B cell (primary cell): Measurements from ENCODE around the gene FAM222A. TPM values are rescaled to one million over a fixed set of nuclear protein-coding genes. Genes with fewer than 3 reads are reported as not detected.

Experiments
- ATAC-seq: fragments of 200-7000 bp; cut with Tn5 transposase; one replicate; pipeline ENCODE4 v1.10.0; 2021; ENCODE audit warnings: low read depth, mild to moderate bottlenecking, moderate number of reproducible peaks, moderate library complexity
- CTCF ChIA-PET: fragments of 350-600 bp; sonication (Branson Sonifier 250); formaldehyde crosslinking; loops from one replicate; lab custom pipeline; 2021; ENCODE audit warnings: antibody characterized with exemption, inconsistent platforms; lab: Charles Lee
- POLR2A ChIA-PET: fragments of 350-600 bp; sonication (Branson Sonifier 250); formaldehyde crosslinking; loops from one replicate; lab custom pipeline; 2021; ENCODE audit warnings: antibody characterized with exemption; lab: Charles Lee
- DNase-seq: peaks from one replicate; pipeline ENCODE4 v3.0.0; 2013
- H2AFZ ChIP-seq: 2 replicates; pipeline ENCODE4 v1.6.1; 2012; ENCODE audit warnings: mild to moderate bottlenecking, low read depth, low read length; ENCODE audit not compliant: insufficient read depth, poor library complexity, severe bottlenecking
- H3K27ac ChIP-seq, 2 donors: 1 replicate in 1 of 2; 2 replicates in 1 of 2; pipeline ENCODE4 v1.5.1; 2012 to 2013; ENCODE audit warnings: low read length in 2 of 2, mild to moderate bottlenecking in 2 of 2, moderate library complexity in 1 of 2
- H3K27me3 ChIP-seq, 4 experiments: fragments of 200-600 bp in 1 of 4; sonication (generic) in 1 of 4; replicated peaks in 1 of 4; 1 replicate in 2 of 4; 2 replicates in 2 of 4; pipeline versions ENCODE4 v1.6.1 to v1.7.0; 2013 to 2016; ENCODE audit warnings: low read length in 3 of 4, mild to moderate bottlenecking in 2 of 4, mixed read lengths in 1 of 4, moderate library complexity in 1 of 4; ENCODE audit not compliant: insufficient read depth in 4 of 4, control insufficient read depth in 3 of 4; ENCODE audit errors: control extremely low read depth in 1 of 4
- H3K36me3 ChIP-seq, 2 experiments: replicated peaks in 1 of 2; 1 replicate in 1 of 2; 2 replicates in 1 of 2; pipeline versions ENCODE4 v1.6.1 to v1.7.1; 2013; ENCODE audit warnings: low read length in 1 of 2; ENCODE audit not compliant: insufficient read depth in 2 of 2, control insufficient read depth in 1 of 2; ENCODE audit errors: control extremely low read depth in 1 of 2, extremely low read depth in 1 of 2
- H3K4me1 ChIP-seq, 2 donors: fragments of 200-600 bp in 1 of 2; sonication (generic) in 1 of 2; 1 replicate in 1 of 2; 2 replicates in 1 of 2; pipeline versions ENCODE4 v1.5.1 to v1.6.1; 2013 to 2017; ENCODE audit warnings: low read length in 2 of 2; ENCODE audit not compliant: control insufficient read depth in 2 of 2, insufficient read depth in 2 of 2
- H3K4me2 ChIP-seq: replicated peaks from 2 replicates; pipeline ENCODE3; 2012; ENCODE audit warnings: mild to moderate bottlenecking, low read depth, low read length; ENCODE audit not compliant: poor library complexity, severe bottlenecking
- H3K4me3 ChIP-seq, 5 experiments: fragments of 200-600 bp in 1 of 5; sonication (generic) in 1 of 5; 1 replicate in 3 of 5; 2 replicates in 2 of 5; pipeline versions ENCODE4 v1.5.1 to v1.7.0; 2011 to 2016; ENCODE audit warnings: low read length in 4 of 5, mild to moderate bottlenecking in 4 of 5, low read depth in 2 of 5, control low read depth in 1 of 5, moderate library complexity in 1 of 5; ENCODE audit not compliant: insufficient read depth in 1 of 5; ENCODE audit errors: control extremely low read depth in 1 of 5, extremely low read depth in 1 of 5
- H3K79me2 ChIP-seq: fragments of 200-600 bp; sonication (generic); one replicate; pipeline ENCODE4 v1.6.0; 2016; ENCODE audit warnings: low read length; ENCODE audit not compliant: control insufficient read depth, insufficient read depth
- H3K9ac ChIP-seq: fragments of 200-600 bp; sonication (generic); 2 replicates; pipeline ENCODE4 v1.6.1; 2017; ENCODE audit warnings: mild to moderate bottlenecking, low read length, moderate library complexity
- H3K9me3 ChIP-seq, 3 donors: one replicate each; pipeline versions ENCODE4 v1.6.1 to v1.7.1; 2013; ENCODE audit warnings: low read length in 2 of 3; ENCODE audit not compliant: control insufficient read depth in 2 of 3, insufficient read depth in 1 of 3; ENCODE audit errors: control extremely low read depth in 1 of 3
- H4K20me1 ChIP-seq: 2 replicates; pipeline ENCODE4 v1.6.0; 2012; ENCODE audit warnings: mild to moderate bottlenecking, low read length; ENCODE audit not compliant: insufficient read depth, control insufficient read depth, poor library complexity, severe bottlenecking
- H3K27ac Mint-ChIP-seq: one replicate; pipeline ENCODE4 v1.8.0; 2021; ENCODE audit warnings: mixed read lengths
- H3K27me3 Mint-ChIP-seq: one replicate; pipeline ENCODE4 v1.8.0; 2021; ENCODE audit warnings: mixed read lengths
- H3K4me1 Mint-ChIP-seq: one replicate; pipeline ENCODE4 v1.8.0; 2021; ENCODE audit warnings: mixed read lengths
- H3K4me3 Mint-ChIP-seq: one replicate; pipeline ENCODE4 v1.8.0; 2021; ENCODE audit warnings: mixed read lengths
- H3K9me3 Mint-ChIP-seq: one replicate; pipeline ENCODE4 v1.8.0; 2022; ENCODE audit warnings: mixed read lengths; ENCODE audit not compliant: insufficient read depth
- EZH2 ChIP-seq: IDR thresholded peaks from 2 replicates; pipeline ENCODE4 v1.6.1; 2012; ENCODE audit warnings: borderline replicate concordance, low read depth, mild to moderate bottlenecking, moderate library complexity, low read length; ENCODE audit not compliant: insufficient read depth, poor library complexity, severe bottlenecking
- WGBS: methylation state at CpG from one replicate; pipeline ENCODE4 v1.1.5; 2013; ENCODE audit warnings: missing lambda C conversion rate; ENCODE audit not compliant: insufficient coverage; 5-methylcytosine and 5-hydroxymethylcytosine counted together
- intact Hi-C: fragments of 100-400 bp; cut with micrococcal nuclease; formaldehyde crosslinking; loops from one replicate; pipeline ENCODE4 v1.10.0; 2022
- polyA plus RNA-seq: library from polyadenylated mRNA; depleted of rRNA; stranded (reverse); fragments of >200 nt; gene quantifications from 2 replicates; pipeline ENCODE4 v1.2.3, GENCODE V29; 2012
- total RNA-seq, 2 donors: library from RNA; stranded (reverse); fragments of 120-200 nt in 1 of 2; gene quantifications; 1 replicate in 1 of 2; 2 replicates in 1 of 2; pipeline versions ENCODE4 v1.2.3 to v1.2.4, GENCODE V29; 2013 to 2022
- TF ChIP-seq, protein P1 (sequence below): fragments of 200-600 bp; IDR thresholded peaks from one replicate; pipeline ENCODE4 v1.8.0; 2022; ENCODE audit warnings: antibody characterized with exemption, mild to moderate bottlenecking

The FAM222A gene
- total and polyA plus RNA-seq, 2 donors (not counting 1 experiment from before 2014, with no cell fraction given): 0.49 to 4.6 TPM

DNA sequence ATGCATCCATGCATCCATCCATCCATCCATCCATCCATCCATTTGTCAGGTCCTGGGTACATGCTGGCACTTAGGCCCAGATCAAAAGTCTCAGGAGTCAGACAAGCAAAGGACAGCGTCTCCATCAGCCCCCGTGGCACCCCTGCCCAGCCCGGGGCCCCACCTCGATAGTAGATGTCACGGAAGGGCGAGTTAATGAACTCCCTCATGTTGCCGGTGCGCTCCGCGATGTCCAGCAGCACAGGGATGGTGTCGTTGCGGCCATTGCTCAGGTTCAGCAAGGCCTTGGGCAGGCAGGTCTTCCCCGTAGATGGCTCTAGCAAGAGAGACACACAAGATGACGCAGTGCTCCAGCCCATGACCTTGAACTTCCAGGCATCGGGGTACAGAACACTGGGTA lies 89.2 kb downstream of the FAM222A start:
- 91% methylated on average over 15 of the region's 15 CpGs for WGBS
- H2AFZ ChIP-seq: no peak overlapping the region
- no peak overlapping the region for H3K9ac ChIP-seq
- Mint-ChIP-seq H3K4me3 (no peak overlapping the region), H3K4me1 (peaks cover 1% of the 10 kb centered on the region), H3K27ac (no peak overlapping the region), H3K27me3 (no peaks in the 10 kb centered on the region), H3K9me3 (no peaks in the 10 kb centered on the region)
- CTCF ChIA-PET: no interaction called here
- TF ChIP-seq, protein P1, sequence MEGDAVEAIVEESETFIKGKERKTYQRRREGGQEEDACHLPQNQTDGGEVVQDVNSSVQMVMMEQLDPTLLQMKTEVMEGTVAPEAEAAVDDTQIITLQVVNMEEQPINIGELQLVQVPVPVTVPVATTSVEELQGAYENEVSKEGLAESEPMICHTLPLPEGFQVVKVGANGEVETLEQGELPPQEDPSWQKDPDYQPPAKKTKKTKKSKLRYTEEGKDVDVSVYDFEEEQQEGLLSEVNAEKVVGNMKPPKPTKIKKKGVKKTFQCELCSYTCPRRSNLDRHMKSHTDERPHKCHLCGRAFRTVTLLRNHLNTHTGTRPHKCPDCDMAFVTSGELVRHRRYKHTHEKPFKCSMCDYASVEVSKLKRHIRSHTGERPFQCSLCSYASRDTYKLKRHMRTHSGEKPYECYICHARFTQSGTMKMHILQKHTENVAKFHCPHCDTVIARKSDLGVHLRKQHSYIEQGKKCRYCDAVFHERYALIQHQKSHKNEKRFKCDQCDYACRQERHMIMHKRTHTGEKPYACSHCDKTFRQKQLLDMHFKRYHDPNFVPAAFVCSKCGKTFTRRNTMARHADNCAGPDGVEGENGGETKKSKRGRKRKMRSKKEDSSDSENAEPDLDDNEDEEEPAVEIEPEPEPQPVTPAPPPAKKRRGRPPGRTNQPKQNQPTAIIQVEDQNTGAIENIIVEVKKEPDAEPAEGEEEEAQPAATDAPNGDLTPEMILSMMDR: no peak
- no peak for TF ChIP-seq EZH2
- no peaks in the 10 kb centered on the region for H4K20me1 ChIP-seq
- no peaks in the 10 kb centered on the region for H3K79me2 ChIP-seq
- ATAC-seq: no peak
- POLR2A ChIA-PET: no interaction called here
- H3K4me1 ChIP-seq: no peaks in the 10 kb centered on the region
- DNase-seq: no peak
- intact Hi-C loops: no loop called here
- no peak overlapping the region for H3K4me3 ChIP-seq
- no peaks in the 10 kb centered on the region for H3K9me3 ChIP-seq
- H3K36me3 ChIP-seq: no peaks in the 10 kb centered on the region
- H3K4me2 ChIP-seq: no peak overlapping the region
- H3K27me3 ChIP-seq: peaks cover 0 to 3% (median 0%) of the 10 kb centered on the region in 4 experiments
- no peak overlapping the region for H3K27ac ChIP-seq

GRCh38 chr12:109803678-109804077 lies 90.1 kb downstream of the FAM222A start:
- H3K27ac Mint-ChIP-seq: no peak overlapping the region
- no peak overlapping the region for H3K4me3 Mint-ChIP-seq
- DNase-seq (no peak), ATAC-seq (no peak)
- Histone ChIP-seq H3K4me3 (no peak overlapping the region), H2AFZ (no peak overlapping the region), H3K27ac (no peak overlapping the region), H3K9me3 (no peaks in the 10 kb centered on the region), H4K20me1 (no peaks in the 10 kb centered on the region), H3K9ac (no peak overlapping the region), H3K4me2 (no peak overlapping the region), H3K27me3 (no peaks in the 10 kb centered on the region), H3K36me3 (no peaks in the 10 kb centered on the region), H3K4me1 (no peaks in the 10 kb centered on the region), H3K79me2 (no peaks in the 10 kb centered on the region)
- WGBS: no CpG with 5 or more reads among the region's 3 CpGs
- intact Hi-C loops: no loop called here
- TF ChIP-seq, protein P1: no peak
- TF ChIP-seq EZH2: no peak
- ChIA-PET CTCF (interaction anchor here (0.7 to 4.1 kb wide), 7 partner anchors 8 to 230 kb away, joined by 3 to 41 read pairs (median 4); partner anchors contain the start of gene MVK), POLR2A (no interaction called here)
- peaks cover 1% of the 10 kb centered on the region for H3K4me1 Mint-ChIP-seq
- no peaks in the 10 kb centered on the region for H3K9me3 Mint-ChIP-seq
- H3K27me3 Mint-ChIP-seq: no peaks in the 10 kb centered on the region
